Large intestine (tissue), 3 donors: ENCODE measurements around the gene PPP1R1C. TPM values are rescaled to one million over a fixed set of nuclear protein-coding genes. Genes with fewer than 3 reads are reported as not detected.
"Not testable (repeated sequence)": the region's sequence is repeated elsewhere in the genome, so short reads cannot be mapped to it uniquely, and the experiment has no call there.

ENCODE experiments used
- DNase-seq, 2 donors: peaks; one replicate each; pipeline versions ENCODE4 v3.0.0 to v3.0.0-alpha.2; 2013
- H3K27ac ChIP-seq: one replicate; pipeline ENCODE4 v1.5.1; 2013; ENCODE audit warnings: low read length
- H3K27me3 ChIP-seq: 2 replicates; pipeline ENCODE4 v1.6.1; 2013; ENCODE audit warnings: low read length; ENCODE audit not compliant: control insufficient read depth, insufficient read depth
- H3K36me3 ChIP-seq: 2 replicates; pipeline ENCODE4 v1.6.1; 2013; ENCODE audit warnings: low read length; ENCODE audit not compliant: control insufficient read depth, insufficient read depth
- H3K4me1 ChIP-seq: one replicate; pipeline ENCODE4 v1.6.1; 2013; ENCODE audit warnings: low read length; ENCODE audit not compliant: control insufficient read depth, insufficient read depth
- H3K4me3 ChIP-seq: one replicate; pipeline ENCODE4 v1.5.1; 2013; ENCODE audit warnings: low read length
- H3K9me3 ChIP-seq: one replicate; pipeline ENCODE4 v1.6.1; 2013; ENCODE audit warnings: mild to moderate bottlenecking, low read depth, low read length, moderate library complexity; ENCODE audit not compliant: control insufficient read depth
- WGBS: methylation state at CpG from one replicate; pipeline ENCODE4 v1.1.5; 2013; ENCODE audit warnings: low lambda C conversion rate; ENCODE audit not compliant: insufficient coverage; 5-methylcytosine and 5-hydroxymethylcytosine counted together
- polyA plus RNA-seq: library from polyadenylated mRNA; unstranded; fragments of 120-200 nt; gene quantifications from one replicate; pipeline ENCODE4 v1.2.1, GENCODE V29; 2013

The PPP1R1C gene
- polyA plus RNA-seq, 1 donor = 3.3 TPM

GRCh38 chr2:182014284-182014683, 28.6 kb downstream of the PPP1R1C start:
- Histone ChIP-seq H3K27ac (no peak overlapping the region), H3K27me3 (no peaks in the 10 kb centered on the region), H3K36me3 (no peaks in the 10 kb centered on the region), H3K9me3 (peaks cover 3% of the 10 kb centered on the region), H3K4me3 (no peak overlapping the region), H3K4me1 (no peaks in the 10 kb centered on the region)
- no peak for DNase-seq
- no CpG with 5 or more reads among the region's 5 CpGs for WGBS

- no peak overlapping the region for H3K27ac ChIP-seq
- WGBS = no CpG with 5 or more reads among the region's 5 CpGs
- H3K36me3 ChIP-seq = no peaks in the 10 kb centered on the region
- H3K4me1 ChIP-seq = no peaks in the 10 kb centered on the region
- no peak for DNase-seq
- H3K27me3 ChIP-seq = no peaks in the 10 kb centered on the region
- H3K4me3 ChIP-seq = no peak overlapping the region
- H3K9me3 ChIP-seq = peaks cover 3% of the 10 kb centered on the region
Observed at GRCh38 chr2:182015334-182016109, 29.9 kb downstream of the PPP1R1C start.

- H3K4me1 ChIP-seq = no peaks in the 10 kb centered on the region
- peaks cover 2% of the 10 kb centered on the region for H3K9me3 ChIP-seq
- no peak overlapping the region for H3K4me3 ChIP-seq
- no peaks in the 10 kb centered on the region for H3K27me3 ChIP-seq
- H3K27ac ChIP-seq = no peak overlapping the region
- WGBS = no CpG with 5 or more reads among the region's 1 CpG
- H3K36me3 ChIP-seq = no peaks in the 10 kb centered on the region
- DNase-seq = no peak
Observed at GRCh38 chr2:182018218-182018617, 32.6 kb downstream of the PPP1R1C start.

GRCh38 chr2:182019731-182020130, 34.1 kb downstream of the PPP1R1C start:
- 80% methylated on average over 1 of the region's 2 CpGs for WGBS
- Histone ChIP-seq H3K27me3 (no peaks in the 10 kb centered on the region), H3K9me3 (peaks cover 12% of the 10 kb centered on the region), H3K36me3 (no peaks in the 10 kb centered on the region), H3K27ac (no peak overlapping the region), H3K4me3 (no peak overlapping the region), H3K4me1 (no peaks in the 10 kb centered on the region)
- no peak for DNase-seq

- no peaks in the 10 kb centered on the region for H3K27me3 ChIP-seq
- no peak overlapping the region for H3K4me3 ChIP-seq
- H3K27ac ChIP-seq = no peak overlapping the region
- no peak for DNase-seq
- peaks cover 12% of the 10 kb centered on the region for H3K9me3 ChIP-seq
- no peaks in the 10 kb centered on the region for H3K4me1 ChIP-seq
- H3K36me3 ChIP-seq = no peaks in the 10 kb centered on the region
- 100% methylated on average over 2 of the region's 4 CpGs for WGBS
Observed at GRCh38 chr2:182020286-182021070, 34.8 kb downstream of the PPP1R1C start.

GRCh38 chr2:182023235-182023634, 37.6 kb downstream of the PPP1R1C start:
- H3K9me3 ChIP-seq = peaks cover 12% of the 10 kb centered on the region
- DNase-seq = no peak
- H3K36me3 ChIP-seq = no peaks in the 10 kb centered on the region
- H3K27ac ChIP-seq = no peak overlapping the region
- H3K4me1 ChIP-seq = no peaks in the 10 kb centered on the region
- no peaks in the 10 kb centered on the region for H3K27me3 ChIP-seq
- H3K4me3 ChIP-seq = no peak overlapping the region

GRCh38 chr2:182030875-182031274, 45.2 kb downstream of the PPP1R1C start:
- H3K27ac ChIP-seq, H3K36me3 ChIP-seq, H3K4me1 ChIP-seq, H3K27me3 ChIP-seq, DNase-seq, H3K9me3 ChIP-seq: not testable (repeated sequence)
- WGBS = no CpG with 5 or more reads among the region's 21 CpGs
- peak overlapping the region; percentile 4 for H3K4me3 ChIP-seq

GRCh38 chr2:182031956-182032355, 46.3 kb downstream of the PPP1R1C start:
- no peak overlapping the region for H3K27ac ChIP-seq
- no peaks in the 10 kb centered on the region for H3K36me3 ChIP-seq
- H3K9me3 ChIP-seq = no peaks in the 10 kb centered on the region
- H3K27me3 ChIP-seq = no peaks in the 10 kb centered on the region
- H3K4me3 ChIP-seq = no peak overlapping the region
- H3K4me1 ChIP-seq = no peaks in the 10 kb centered on the region
- no peak for DNase-seq
- 93% methylated on average over 2 of the region's 2 CpGs for WGBS

- Histone ChIP-seq H3K27me3 (no peaks in the 10 kb centered on the region), H3K4me1 (no peaks in the 10 kb centered on the region), H3K36me3 (no peaks in the 10 kb centered on the region), H3K9me3 (no peaks in the 10 kb centered on the region), H3K4me3 (no peak overlapping the region), H3K27ac (no peak overlapping the region)
- 94% methylated on average over 3 of the region's 3 CpGs for WGBS
- DNase-seq = no peak
Observed at GRCh38 chr2:182033449-182033848, 47.8 kb downstream of the PPP1R1C start.

- Histone ChIP-seq H3K27ac (no peak overlapping the region), H3K9me3 (no peaks in the 10 kb centered on the region), H3K27me3 (no peaks in the 10 kb centered on the region), H3K4me1 (no peaks in the 10 kb centered on the region), H3K36me3 (no peaks in the 10 kb centered on the region), H3K4me3 (no peak overlapping the region)
- no CpG with 5 or more reads among the region's 1 CpG for WGBS
- peak; percentile 5 to 15 for DNase-seq
Observed at GRCh38 chr2:182038576-182038975, 52.9 kb downstream of the PPP1R1C start.
